BLaER1 (cell line): ENCODE data around the gene TGM3.

Experiments used
- H3K27ac ChIP-seq: shearing (Covaris generic); formaldehyde crosslinking; 2 replicates; pipeline ENCODE4 v1.8.1; 2022
- H3K27me3 ChIP-seq: shearing (Covaris generic); formaldehyde crosslinking; 2 replicates; pipeline ENCODE4 v1.8.1; 2022
- H3K36me3 ChIP-seq: shearing (Covaris generic); formaldehyde crosslinking; 2 replicates; pipeline ENCODE4 v1.8.1; 2022
- H3K4me1 ChIP-seq: shearing (Covaris generic); formaldehyde crosslinking; 2 replicates; pipeline ENCODE4 v1.8.1; 2022
- H3K4me2 ChIP-seq: shearing (Covaris generic); formaldehyde crosslinking; 2 replicates; pipeline ENCODE4 v1.8.1; 2022
- H3K4me3 ChIP-seq: shearing (Covaris generic); formaldehyde crosslinking; 2 replicates; pipeline ENCODE4 v1.8.1; 2022
- H3K9ac ChIP-seq: shearing (Covaris generic); formaldehyde crosslinking; 2 replicates; pipeline ENCODE4 v1.8.1; 2022
- H3K9me3 ChIP-seq: shearing (Covaris generic); formaldehyde crosslinking; 2 replicates; pipeline ENCODE4 v1.8.1; 2022
- H4K20me1 ChIP-seq: shearing (Covaris generic); formaldehyde crosslinking; 2 replicates; pipeline ENCODE4 v1.8.1; 2022
- Cebpa-rat ChIP-seq: shearing (Covaris generic); IDR thresholded peaks from 2 replicates; pipeline ENCODE4 v1.8.1; 2022

Gene TGM3

DNA sequence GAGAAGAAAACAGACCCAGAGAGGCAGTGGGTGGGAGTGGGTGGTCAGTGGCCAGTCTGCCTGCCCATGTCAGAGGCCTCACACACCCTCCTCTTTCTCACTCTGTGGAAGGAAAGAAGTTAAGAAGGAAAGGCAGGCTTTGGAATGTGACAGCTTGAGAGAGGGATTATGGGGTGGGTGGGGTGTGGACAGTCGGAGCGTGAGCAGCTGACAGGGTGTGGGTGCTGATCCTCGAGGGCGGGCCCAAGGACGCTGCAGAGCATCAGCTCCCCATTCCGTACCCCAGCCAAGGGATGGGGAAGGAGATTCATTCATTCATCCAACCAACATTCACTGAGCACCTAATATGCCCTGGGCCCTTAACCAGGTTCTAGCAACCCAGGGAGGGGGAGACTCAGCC is 89.7 kb downstream of the TGM3 start:
- peaks cover 2% of the 10 kb centered on the region for H3K4me1 ChIP-seq
- no peaks in the 10 kb centered on the region for H3K27me3 ChIP-seq
- H3K36me3 ChIP-seq: no peaks in the 10 kb centered on the region
- no peak overlapping the region for H3K27ac ChIP-seq
- H3K4me3 ChIP-seq: no peak overlapping the region
- TF ChIP-seq Cebpa-rat: no peak
- no peak overlapping the region for H3K4me2 ChIP-seq
- H4K20me1 ChIP-seq: no peaks in the 10 kb centered on the region
- H3K9me3 ChIP-seq: peaks cover 23% of the 10 kb centered on the region
- H3K9ac ChIP-seq: no peak overlapping the region

DNA sequence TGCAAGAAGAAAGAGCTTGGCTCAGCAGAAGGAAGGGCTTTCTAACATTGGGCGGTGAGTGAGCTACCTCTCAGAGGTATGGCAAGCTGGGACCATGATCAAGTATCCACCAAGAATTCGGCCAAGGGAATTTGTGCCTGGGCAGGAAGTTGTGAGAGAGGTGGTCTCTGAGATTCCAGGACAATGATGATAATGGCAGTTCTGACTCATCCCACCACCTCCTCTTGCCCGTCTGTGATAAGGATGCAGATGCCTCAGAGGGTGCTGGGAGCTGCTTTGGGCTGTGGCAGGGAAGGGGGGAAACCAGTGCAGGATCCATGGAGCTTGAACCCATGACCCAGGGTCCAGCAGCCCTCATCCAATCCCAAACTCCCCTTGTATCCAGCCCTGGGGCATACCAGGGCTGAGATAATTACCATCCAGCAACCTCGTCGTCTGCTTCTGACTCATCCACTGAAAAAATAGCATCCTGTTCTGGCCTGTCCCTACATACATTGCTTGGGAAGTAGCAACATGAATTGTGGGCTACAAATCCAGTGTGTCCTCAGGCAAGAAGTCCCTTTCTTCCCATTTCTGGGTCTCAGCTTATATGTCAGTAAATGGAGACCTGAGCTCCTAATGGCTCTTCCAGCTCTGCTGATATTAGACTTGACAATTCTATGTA is 90.8 kb downstream of the TGM3 start:
- no peak overlapping the region for H3K4me3 ChIP-seq
- H3K4me2 ChIP-seq: no peak overlapping the region
- H3K9ac ChIP-seq: no peak overlapping the region
- peaks cover 23% of the 10 kb centered on the region for H3K9me3 ChIP-seq
- no peaks in the 10 kb centered on the region for H4K20me1 ChIP-seq
- no peak overlapping the region for H3K27ac ChIP-seq
- no peaks in the 10 kb centered on the region for H3K27me3 ChIP-seq
- H3K4me1 ChIP-seq: no peaks in the 10 kb centered on the region
- no peaks in the 10 kb centered on the region for H3K36me3 ChIP-seq
- no peak for TF ChIP-seq Cebpa-rat

DNA sequence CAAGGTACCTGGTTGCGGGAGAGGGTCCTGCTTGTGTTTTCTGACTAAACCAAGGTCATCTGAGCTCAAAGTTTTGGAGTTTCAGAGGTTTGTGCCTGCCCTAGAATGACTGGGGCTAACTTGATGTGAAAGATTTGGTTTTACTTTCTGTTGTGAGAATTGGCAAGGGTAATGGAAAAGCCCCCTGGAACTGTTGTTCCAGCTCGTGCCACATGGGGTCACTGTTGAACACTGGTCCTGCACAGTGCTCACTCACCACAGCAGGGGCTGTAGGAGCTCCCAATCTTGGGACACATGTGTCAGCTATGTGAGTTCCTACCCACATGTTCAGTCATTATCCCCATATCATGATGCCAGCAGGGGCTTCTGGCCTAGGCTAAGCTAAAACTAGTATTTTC is 91.4 kb downstream of the TGM3 start:
- Histone ChIP-seq H3K4me3 (no peak overlapping the region), H3K9ac (no peak overlapping the region)
- no peak for TF ChIP-seq Cebpa-rat

DNA sequence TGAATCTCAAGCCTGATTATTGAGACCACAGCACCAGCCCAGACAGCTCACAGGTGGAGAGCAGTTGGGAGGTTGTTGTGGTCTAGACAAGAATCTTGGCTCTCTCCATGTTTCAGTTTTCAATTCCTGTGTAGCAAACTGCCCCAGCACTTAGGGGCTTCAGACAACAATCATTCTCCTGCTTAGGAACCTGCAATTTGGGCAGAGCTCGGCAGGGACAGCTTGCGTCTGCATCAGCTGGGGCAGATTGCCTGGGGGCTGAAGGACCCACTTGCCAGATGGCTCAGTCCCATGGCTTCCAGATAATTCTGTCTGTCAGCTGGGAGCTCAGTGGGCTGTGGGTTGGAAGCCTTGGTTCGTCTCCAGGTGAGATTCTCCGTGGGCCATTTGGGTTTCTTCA is 91.8 kb downstream of the TGM3 start:
- no peak for TF ChIP-seq Cebpa-rat
- no peak overlapping the region for H3K4me3 ChIP-seq
- H3K9me3 ChIP-seq: peaks cover 23% of the 10 kb centered on the region
- no peak overlapping the region for H3K4me2 ChIP-seq
- no peaks in the 10 kb centered on the region for H3K36me3 ChIP-seq
- no peak overlapping the region for H3K27ac ChIP-seq
- H3K27me3 ChIP-seq: no peaks in the 10 kb centered on the region
- no peaks in the 10 kb centered on the region for H4K20me1 ChIP-seq
- H3K9ac ChIP-seq: no peak overlapping the region
- H3K4me1 ChIP-seq: no peaks in the 10 kb centered on the region

More for the DNA sequence above, 91.4 kb downstream of the TGM3 start:
- H3K9me3 ChIP-seq: peaks cover 23% of the 10 kb centered on the region
- no peaks in the 10 kb centered on the region for H3K27me3 ChIP-seq
- no peaks in the 10 kb centered on the region for H3K4me1 ChIP-seq
- no peaks in the 10 kb centered on the region for H4K20me1 ChIP-seq
- no peak overlapping the region for H3K27ac ChIP-seq
- H3K4me2 ChIP-seq: no peak overlapping the region
- H3K36me3 ChIP-seq: no peaks in the 10 kb centered on the region
